H9 (cell line): ENCODE measurements around the gene GTF2F2. TPM values are rescaled to one million over a fixed set of nuclear protein-coding genes. Genes with fewer than 3 reads are reported as not detected.

Source experiments
- DNase-seq: peaks from one replicate; pipeline ENCODE4 v3.0.0-alpha.2; 2017
- H2AFZ ChIP-seq: one replicate; pipeline ENCODE4 v1.6.1; 2013; ENCODE audit warnings: mild to moderate bottlenecking, low read length, control low read depth, moderate library complexity
- H2AK5ac ChIP-seq: 2 replicates; pipeline ENCODE4 v1.6.1; 2013; ENCODE audit warnings: low read length, control low read depth, mixed read lengths; ENCODE audit not compliant: insufficient read length
- H2BK120ac ChIP-seq: one replicate; pipeline ENCODE4 v1.6.1; 2013; ENCODE audit warnings: low read depth, mild to moderate bottlenecking, low read length, control low read depth, inconsistent platforms; ENCODE audit not compliant: poor library complexity, severe bottlenecking
- H2BK12ac ChIP-seq: 2 replicates; pipeline ENCODE4 v1.6.1; 2013; ENCODE audit warnings: low read length, control low read depth, mixed read lengths, low read depth; ENCODE audit not compliant: insufficient read length
- H2BK15ac ChIP-seq: 2 replicates; pipeline ENCODE4 v1.6.1; 2013; ENCODE audit warnings: low read depth, low read length, control low read depth
- H2BK20ac ChIP-seq: one replicate; pipeline ENCODE4 v1.6.1; 2013; ENCODE audit warnings: low read depth, mild to moderate bottlenecking, low read length, control low read depth, inconsistent platforms; ENCODE audit not compliant: poor library complexity, severe bottlenecking
- H2BK5ac ChIP-seq: 2 replicates; pipeline ENCODE4 v1.6.1; 2013; ENCODE audit warnings: low read length, control low read depth, mixed read lengths; ENCODE audit not compliant: insufficient read length
- H3K14ac ChIP-seq: 2 replicates; pipeline ENCODE4 v1.6.1; 2013; ENCODE audit warnings: low read length, control low read depth; ENCODE audit not compliant: insufficient read depth
- H3K18ac ChIP-seq: 2 replicates; pipeline ENCODE4 v1.6.1; 2013; ENCODE audit warnings: low read depth, mild to moderate bottlenecking, mixed read lengths, low read length, control low read depth; ENCODE audit not compliant: insufficient read length
- H3K23ac ChIP-seq: 2 replicates; pipeline ENCODE4 v1.6.1; 2013; ENCODE audit warnings: low read length, control low read depth, mixed read lengths, low read depth; ENCODE audit not compliant: insufficient read length
- H3K23me2 ChIP-seq: 2 replicates; pipeline ENCODE4 v1.6.1; 2013; ENCODE audit warnings: low read depth, mild to moderate bottlenecking, mixed read lengths, low read length, control low read depth; ENCODE audit not compliant: insufficient read length, poor library complexity, severe bottlenecking
- H3K27ac ChIP-seq: 2 replicates; pipeline ENCODE4 v1.5.1; 2013; ENCODE audit warnings: low read length, control low read depth, mixed read lengths, low read depth; ENCODE audit not compliant: insufficient read length
- H3K27me3 ChIP-seq: 2 replicates; pipeline ENCODE4 v1.6.1; 2013; ENCODE audit warnings: low read length, control low read depth, inconsistent platforms; ENCODE audit not compliant: insufficient read depth
- H3K4ac ChIP-seq: 2 replicates; pipeline ENCODE4 v1.6.1; 2013; ENCODE audit warnings: low read depth, mild to moderate bottlenecking, control low read depth, inconsistent platforms, low read length, moderate library complexity
- H3K4me1 ChIP-seq: 2 replicates; pipeline ENCODE4 v1.6.1; 2013; ENCODE audit warnings: low read length, control low read depth, inconsistent platforms; ENCODE audit not compliant: insufficient read depth
- H3K4me2 ChIP-seq: 2 replicates; pipeline ENCODE4 v1.6.1; 2013; ENCODE audit warnings: low read length, control low read depth, mixed read lengths; ENCODE audit not compliant: insufficient read length, insufficient read depth
- H3K56ac ChIP-seq: 2 replicates; pipeline ENCODE4 v1.6.1; 2013; ENCODE audit warnings: low read depth, mild to moderate bottlenecking, mixed read lengths, low read length, control low read depth; ENCODE audit not compliant: insufficient read length
- H3K79me1 ChIP-seq: 2 replicates; pipeline ENCODE4 v1.6.1; 2013; ENCODE audit warnings: low read depth, mild to moderate bottlenecking, moderate library complexity, low read length, control low read depth, inconsistent platforms; ENCODE audit not compliant: insufficient read depth, poor library complexity, severe bottlenecking
- H3K79me2 ChIP-seq: 2 replicates; pipeline ENCODE4 v1.6.1; 2013; ENCODE audit warnings: low read length, control low read depth, inconsistent platforms; ENCODE audit not compliant: insufficient read depth
- H3K9ac ChIP-seq: 2 replicates; pipeline ENCODE4 v1.6.1; 2013; ENCODE audit warnings: low read length, control low read depth, mixed read lengths; ENCODE audit not compliant: insufficient read length; ENCODE audit errors: extremely low read depth
- H3K9me3 ChIP-seq: one replicate; pipeline ENCODE4 v1.6.1; 2013; ENCODE audit warnings: low read depth, low read length, inconsistent platforms; ENCODE audit not compliant: control insufficient read depth
- H3T11ph ChIP-seq: one replicate; pipeline ENCODE4 v1.6.1; 2013; ENCODE audit warnings: mild to moderate bottlenecking, low read length, control low read depth, inconsistent platforms
- H4K20me1 ChIP-seq: one replicate; pipeline ENCODE4 v1.6.1; 2013; ENCODE audit not compliant: control insufficient read depth, insufficient read length, insufficient read depth
- H4K5ac ChIP-seq: 2 replicates; pipeline ENCODE4 v1.6.1; 2013; ENCODE audit warnings: low read depth, mild to moderate bottlenecking, mixed read lengths, low read length, control low read depth; ENCODE audit not compliant: insufficient read length
- H4K8ac ChIP-seq: replicated peaks from 2 replicates; pipeline ENCODE4 v1.6.1; 2013; ENCODE audit warnings: low read length, control low read depth, mixed read lengths, low read depth; ENCODE audit not compliant: insufficient read length
- H4K91ac ChIP-seq: 2 replicates; pipeline ENCODE4 v1.6.1; 2013; ENCODE audit warnings: low read depth, mild to moderate bottlenecking, moderate library complexity, mixed read lengths, low read length, control low read depth; ENCODE audit not compliant: insufficient read length
- H3K27ac Mint-ChIP-seq, 3 experiments: 2 replicates in 2 of 3; 3 replicates in 1 of 3; pipeline ENCODE4 v1.8.0; 2020 to 2021; ENCODE audit warnings: mixed read lengths in 3 of 3, mild to moderate bottlenecking in 1 of 3, moderate library complexity in 1 of 3
- H3K27me3 Mint-ChIP-seq: 2 replicates; pipeline ENCODE4 v1.8.0; 2021; ENCODE audit warnings: low read depth, mild to moderate bottlenecking, moderate library complexity, mixed read lengths
- H3K36me3 Mint-ChIP-seq, 3 experiments: 2 replicates in 2 of 3; 3 replicates in 1 of 3; pipeline ENCODE4 v1.8.0; 2020 to 2021; ENCODE audit warnings: low read depth in 3 of 3, mixed read lengths in 3 of 3; ENCODE audit not compliant: insufficient read depth in 1 of 3
- H3K4me1 Mint-ChIP-seq, 2 experiments: 2 replicates each; pipeline ENCODE4 v1.8.0; 2020; ENCODE audit warnings: mixed read lengths in 2 of 2
- H3K4me3 Mint-ChIP-seq, 2 experiments: 2 replicates in 1 of 2; 3 replicates in 1 of 2; pipeline ENCODE4 v1.8.0; 2020 to 2021; ENCODE audit warnings: mild to moderate bottlenecking in 2 of 2, mixed read lengths in 2 of 2, moderate library complexity in 1 of 2
- H3K9me3 Mint-ChIP-seq, 2 experiments: 2 replicates in 1 of 2; 3 replicates in 1 of 2; pipeline ENCODE4 v1.8.0; 2020; ENCODE audit warnings: mild to moderate bottlenecking in 2 of 2, mixed read lengths in 2 of 2, moderate library complexity in 1 of 2
- CTCF ChIP-seq: fragments of 200-600 bp; sonication (generic); conservative IDR thresholded peaks from 3 replicates; pipeline ENCODE4 v1.8.0; 2021; ENCODE audit warnings: antibody characterized with exemption, mild to moderate bottlenecking
- WGBS: extraction: QIAGEN DNeasy Blood & Tissue Kit; methylation state at CpG from one replicate; pipeline ENCODE4 v1.1.7; 2013; ENCODE audit warnings: missing lambda C conversion rate, low lambda C conversion rate, mixed read lengths; ENCODE audit not compliant: insufficient read length; ENCODE audit errors: extremely low coverage; 5-methylcytosine and 5-hydroxymethylcytosine counted together
- total RNA-seq: library from RNA; stranded (reverse); gene quantifications from 2 replicates; pipeline ENCODE4 v1.2.1, GENCODE V29; 2021

GTF2F2 gene
- total RNA-seq, 1 experiment from 2014 or later = 29.6 TPM

- H3K27ac ChIP-seq = no peak overlapping the region
- no peaks in the 10 kb centered on the region for H3K79me1 ChIP-seq
- Mint-ChIP-seq H3K27ac (peak overlapping the region in 1 of 3 experiments; percentile 58; a peak in 3 of 7 replicates), H3K9me3 (no peaks in the 10 kb centered on the region), H3K27me3 (no peaks in the 10 kb centered on the region), H3K36me3 (peaks cover 0 to 11% (median 9%) of the 10 kb centered on the region in 3 experiments; a peak in 3 of 7 replicates), H3K4me1 (peaks cover 18 to 19% of the 10 kb centered on the region in 2 experiments), H3K4me3 (no peak overlapping the region)
- no peak overlapping the region for H4K8ac ChIP-seq
- H3K14ac ChIP-seq = no peak overlapping the region
- H4K91ac ChIP-seq = no peak overlapping the region
- H3K27me3 ChIP-seq = no peaks in the 10 kb centered on the region
- no peak overlapping the region for H3K56ac ChIP-seq
- H3K4ac ChIP-seq = no peak overlapping the region
- no peak overlapping the region for H2BK120ac ChIP-seq
- H3K23ac ChIP-seq = no peak overlapping the region
- H3K9ac ChIP-seq = no peak overlapping the region
- H2BK15ac ChIP-seq = no peak overlapping the region
- no peaks in the 10 kb centered on the region for H3K9me3 ChIP-seq
- no peak for DNase-seq
- H3T11ph ChIP-seq = no peak overlapping the region
- no peak for TF ChIP-seq CTCF
- no peak overlapping the region for H4K5ac ChIP-seq
- H2AK5ac ChIP-seq = no peak overlapping the region
- H3K4me2 ChIP-seq = no peak overlapping the region
- H2BK12ac ChIP-seq = no peak overlapping the region
- no peak overlapping the region for H2BK20ac ChIP-seq
- no CpG with 5 or more reads among the region's 5 CpGs for WGBS
- H3K23me2 ChIP-seq = no peaks in the 10 kb centered on the region
- H3K18ac ChIP-seq = no peak overlapping the region
- H2BK5ac ChIP-seq = no peak overlapping the region
- H3K79me2 ChIP-seq = no peaks in the 10 kb centered on the region
- no peaks in the 10 kb centered on the region for H4K20me1 ChIP-seq
- H3K4me1 ChIP-seq = no peaks in the 10 kb centered on the region; the same call in 1 of the 2 replicates
- H2AFZ ChIP-seq = no peak overlapping the region
These were observed 146.9 kb downstream of the GTF2F2 start for GRCh38 chr13:45267215-45267614.
